Gastroesophageal sphincter (tissue), 4 donors: ENCODE measurements around the gene CRELD2. TPM values are rescaled to one million over a fixed set of nuclear protein-coding genes. Genes with fewer than 3 reads are reported as not detected.

Experiments
- ATAC-seq: fragments of 150-250 bp; one replicate; pipeline ENCODE4 v1.9.1; 2016; ENCODE audit warnings: mild to moderate bottlenecking, moderate library complexity
- H3K27ac ChIP-seq, 4 donors: fragments of 200-600 bp; sonication (generic) in 3 of 4; 1 replicate in 3 of 4; 2 replicates in 1 of 4; pipeline ENCODE4 v1.5.1; 2016 to 2019
- H3K27me3 ChIP-seq: fragments of 200-600 bp; sonication (generic); one replicate; pipeline ENCODE4 v1.5.1; 2019
- H3K36me3 ChIP-seq, 2 donors: fragments of 200-600 bp; sonication (generic); one replicate each; pipeline ENCODE4 v1.5.1; 2019; ENCODE audit warnings: control low read depth in 1 of 2
- H3K4me1 ChIP-seq, 3 donors: fragments of 200-600 bp; sonication (generic); 1 replicate in 2 of 3; 2 replicates in 1 of 3; pipeline ENCODE4 v1.5.1; 2016 to 2019; ENCODE audit warnings: control low read depth in 2 of 3
- H3K4me3 ChIP-seq, 2 donors: fragments of 200-600 bp; sonication (generic); one replicate each; pipeline ENCODE4 v1.5.1; 2019; ENCODE audit warnings: mild to moderate bottlenecking in 1 of 2, moderate library complexity in 1 of 2
- H3K9me3 ChIP-seq, 3 donors: fragments of 200-600 bp; sonication (generic); one replicate each; pipeline ENCODE4 v1.5.1; 2017 to 2019; ENCODE audit warnings: control low read depth in 2 of 3
- CTCF ChIP-seq, 4 experiments: fragments of 200-600 bp in 2 of 4; fragments of 450-650 bp in 2 of 4; sonication (generic) in 1 of 4; IDR thresholded peaks; one replicate each; pipeline ENCODE4 v1.5.1; 2017 to 2019; ENCODE audit warnings: antibody characterized with exemption in 4 of 4, mild to moderate bottlenecking in 2 of 4, moderate library complexity in 2 of 4
- EP300 ChIP-seq: sonication (generic); formaldehyde crosslinking; IDR thresholded peaks from one replicate; pipeline ENCODE4 v1.6.1; 2017; ENCODE audit warnings: antibody characterized with exemption, mild to moderate bottlenecking
- POLR2A ChIP-seq, 2 donors: fragments of 450-650 bp; IDR thresholded peaks; one replicate each; pipeline ENCODE4 v1.6.1; 2017; ENCODE audit warnings: antibody characterized with exemption in 2 of 2, mild to moderate bottlenecking in 2 of 2, moderate library complexity in 1 of 2
- POLR2AphosphoS5 ChIP-seq: sonication (generic); formaldehyde crosslinking; IDR thresholded peaks from one replicate; pipeline ENCODE4 v1.6.1; 2017; ENCODE audit warnings: antibody characterized with exemption
- WGBS, 2 donors: methylation state at CpG; one replicate each; pipeline ENCODE4 v1.1.5; 2018; ENCODE audit warnings: low coverage in 1 of 2; 5-methylcytosine and 5-hydroxymethylcytosine counted together
- total RNA-seq, 4 donors: library from RNA; depleted of rRNA; stranded (reverse); fragments of >200 nt; gene quantifications; one replicate each; pipeline ENCODE4 v1.1.0, GENCODE V29; 2016

CRELD2 gene
- total RNA-seq, 4 donors from 2014 or later: 21.9 to 36.2 (median 30.9) TPM

- Histone ChIP-seq H3K9me3 (no peaks in the 10 kb centered on the region), H3K36me3 (peaks cover 0 to 32% of the 10 kb centered on the region in 2 donors), H3K4me1 (peaks cover 0 to 71% (median 38%) of the 10 kb centered on the region in 3 donors), H3K27ac (peak overlapping the region; percentile 72 to 98 (median 96)), H3K4me3 (peak overlapping the region; percentile 60 to 97), H3K27me3 (no peaks in the 10 kb centered on the region)
- TF ChIP-seq CTCF (IDR thresholded peaks at IDR 0.05): no peak
- peak; percentile 72 for TF ChIP-seq POLR2AphosphoS5
- WGBS, 2 donors: no CpG with 5 or more reads among the region's 70 CpGs
- ATAC-seq: peak; percentile 56
Observed at GRCh38 chr22:49962012-49962750, 43.7 kb downstream of the CRELD2 start.

GRCh38 chr22:49962751-49963646, 44.6 kb downstream of the CRELD2 start:
- whole genome bisulfite sequencing, 2 donors: 62 to 74% methylated on average over 6 to 11 of the region's 63 CpGs
- ATAC-seq: no peak
- no peaks in the 10 kb centered on the region for H3K27me3 ChIP-seq
- H3K36me3 ChIP-seq: peaks cover 0 to 32% of the 10 kb centered on the region in 2 donors
- H3K4me1 ChIP-seq: peaks cover 0 to 79% (median 43%) of the 10 kb centered on the region in 3 donors
- H3K27ac ChIP-seq: peak overlapping the region; percentile 72 to 98 (median 96)
- H3K9me3 ChIP-seq: no peaks in the 10 kb centered on the region
- TF ChIP-seq POLR2A (IDR thresholded peaks at IDR 0.05): no peak
- TF ChIP-seq EP300: no peak
- TF ChIP-seq POLR2AphosphoS5: no peak
- TF ChIP-seq CTCF (IDR thresholded peaks at IDR 0.05): no peak
- peak overlapping the region; percentile 60 to 97 for H3K4me3 ChIP-seq

- Histone ChIP-seq H3K27ac (peak overlapping the region in 3 of 4 donors; percentile 96 to 98 (median 97)), H3K27me3 (no peaks in the 10 kb centered on the region), H3K4me1 (peaks cover 0 to 85% (median 48%) of the 10 kb centered on the region in 3 donors), H3K9me3 (no peaks in the 10 kb centered on the region), H3K4me3 (peak overlapping the region in 1 of 2 donors; percentile 97), H3K36me3 (peaks cover 0 to 32% of the 10 kb centered on the region in 2 donors)
- TF ChIP-seq EP300 (no peak), POLR2AphosphoS5 (no peak), CTCF (IDR thresholded peaks at IDR 0.05) (no peak), POLR2A (IDR thresholded peaks at IDR 0.05) (no peak)
- no peak for ATAC-seq
- WGBS, 2 donors: 48 to 70% methylated on average over 2 to 4 of the region's 6 CpGs
Observed at GRCh38 chr22:49963647-49964026, 45.2 kb downstream of the CRELD2 start.

GRCh38 chr22:49964136-49965090, 46.0 kb downstream of the CRELD2 start:
- H3K27ac ChIP-seq: peak overlapping the region in 3 of 4 donors; percentile 96 to 98 (median 97)
- H3K4me3 ChIP-seq: peak overlapping the region in 1 of 2 donors; percentile 97
- H3K9me3 ChIP-seq: no peaks in the 10 kb centered on the region
- peaks cover 0 to 89% (median 48%) of the 10 kb centered on the region in 3 donors for H3K4me1 ChIP-seq
- no peaks in the 10 kb centered on the region for H3K27me3 ChIP-seq
- ATAC-seq: no peak
- peaks cover 0 to 32% of the 10 kb centered on the region in 2 donors for H3K36me3 ChIP-seq
- WGBS, 2 donors: 49 to 62% methylated on average over 5 to 7 of the region's 19 CpGs
- TF ChIP-seq POLR2AphosphoS5 (no peak), CTCF (IDR thresholded peaks at IDR 0.05) (no peak), POLR2A (IDR thresholded peaks at IDR 0.05) (no peak), EP300 (no peak)
